HepG2 (cell line): Measurements from ENCODE around the gene DNM1. TPM values are rescaled to one million over a fixed set of nuclear protein-coding genes. Genes with fewer than 3 reads are reported as not detected.

ENCODE experiments used
- ASH2L ChIP-seq: fragments of 300-600, 200-600 bp; sonication (generic); IDR thresholded peaks from 2 replicates; pipeline ENCODE4 v1.7.0; 2017; ENCODE audit warnings: low read depth, mild to moderate bottlenecking, moderate library complexity, mixed read lengths, low read length; ENCODE audit not compliant: insufficient read length
- BHLHE40 ChIP-seq: IDR thresholded peaks from 2 replicates; pipeline ENCODE4 v1.6.1; 2011; ENCODE audit warnings: low read length, improper control_type of control experiment
- EED ChIP-seq: sonication (generic); formaldehyde crosslinking; IDR thresholded peaks from 2 replicates; pipeline ENCODE4 v1.5.0; 2020; ENCODE audit warnings: mild to moderate bottlenecking, missing genetic modification reagents
- ELF4 ChIP-seq: sonication (generic); formaldehyde crosslinking; IDR thresholded peaks from 2 replicates; pipeline ENCODE4 v1.5.0; 2020; ENCODE audit warnings: missing genetic modification reagents, mild to moderate bottlenecking, moderate library complexity, borderline replicate concordance
- HES4 ChIP-seq: sonication (generic); formaldehyde crosslinking; IDR thresholded peaks from 2 replicates; pipeline ENCODE4 v1.9.0; 2021; ENCODE audit warnings: mild to moderate bottlenecking, missing genetic modification reagents, borderline replicate concordance
- HNRNPLL ChIP-seq: fragments of 200-400 bp; formaldehyde crosslinking; IDR thresholded peaks from 2 replicates; pipeline ENCODE4 v1.6.1; 2017; ENCODE audit warnings: mild to moderate bottlenecking, low read depth, low read length; ENCODE audit not compliant: poor library complexity, severe bottlenecking
- KDM1A ChIP-seq: IDR thresholded peaks from 2 replicates; pipeline ENCODE4 v1.6.1; 2016; ENCODE audit warnings: missing compliant biosample characterization
- KMT2B ChIP-seq: IDR thresholded peaks from 2 replicates; pipeline ENCODE4 v1.6.1; 2016; ENCODE audit warnings: missing genetic modification reagents, missing compliant biosample characterization
- PAF1 ChIP-seq: IDR thresholded peaks from 2 replicates; pipeline ENCODE4 v1.6.1; 2016; ENCODE audit warnings: missing genetic modification reagents, missing compliant biosample characterization
- SIX1 ChIP-seq: sonication (generic); formaldehyde crosslinking; IDR thresholded peaks from 2 replicates; pipeline ENCODE4 v1.4.0; 2020; ENCODE audit warnings: missing genetic modification reagents, borderline replicate concordance
- SNAPC2 ChIP-seq: sonication (generic); formaldehyde crosslinking; IDR thresholded peaks from 2 replicates; pipeline ENCODE4 v1.8.1; 2022; ENCODE audit warnings: mild to moderate bottlenecking, missing genetic modification reagents
- TBX2 ChIP-seq: sonication (generic); formaldehyde crosslinking; IDR thresholded peaks from 2 replicates; pipeline ENCODE4 v1.5.0; 2020; ENCODE audit warnings: missing genetic modification reagents, mild to moderate bottlenecking, borderline replicate concordance
- TBX3 ChIP-seq: fragments of 450-650 bp; IDR thresholded peaks from 2 replicates; pipeline ENCODE4 v1.6.1; 2017; ENCODE audit warnings: antibody characterized with exemption, mild to moderate bottlenecking, inconsistent platforms, borderline replicate concordance
- ZNF121 ChIP-seq: sonication (generic); formaldehyde crosslinking; IDR thresholded peaks from 2 replicates; pipeline ENCODE4 v1.5.0; 2020; ENCODE audit warnings: mild to moderate bottlenecking, missing genetic modification reagents
- ZNF253 ChIP-seq: sonication (generic); formaldehyde crosslinking; IDR thresholded peaks from 2 replicates; pipeline ENCODE4 v1.8.0; 2022; ENCODE audit warnings: mild to moderate bottlenecking, missing genetic modification reagents, borderline replicate concordance
- ZNF468 ChIP-seq: sonication (generic); formaldehyde crosslinking; IDR thresholded peaks from 2 replicates; pipeline ENCODE4 v1.8.0; 2022; ENCODE audit warnings: mild to moderate bottlenecking, moderate library complexity, missing genetic modification reagents
- ZNF644 ChIP-seq: IDR thresholded peaks from 2 replicates; pipeline ENCODE4 v1.6.1; 2016; ENCODE audit warnings: low read depth
- ZNF781 ChIP-seq: sonication (generic); formaldehyde crosslinking; IDR thresholded peaks from 2 replicates; pipeline ENCODE4 v1.5.1; 2020; ENCODE audit warnings: borderline replicate concordance, mild to moderate bottlenecking, missing genetic modification reagents; ENCODE audit errors: not compliant biosample characterization
- ZNF891 ChIP-seq: sonication (generic); formaldehyde crosslinking; IDR thresholded peaks from 2 replicates; pipeline ENCODE4 v1.5.0; 2020; ENCODE audit warnings: mild to moderate bottlenecking, missing genetic modification reagents
- ZSCAN31 ChIP-seq: sonication (generic); formaldehyde crosslinking; IDR thresholded peaks from 2 replicates; pipeline ENCODE4 v1.5.0; 2020; ENCODE audit warnings: low read depth, mild to moderate bottlenecking, missing genetic modification reagents
- polyA plus RNA-seq, 8 experiments: library from polyadenylated mRNA; depleted of rRNA in 3 of 8; stranded (reverse) in 7 of 8; unstranded in 1 of 8; fragments of >200 nt; fragmentation: Illumina TruSeq in 4 of 8; extraction: Trizol in 4 of 8; gene quantifications; 2 replicates each; pipeline versions ENCODE4 v1.2.1 to v1.2.3, GENCODE V29; 2011 to 2016; ENCODE audit warnings: low read depth in 4 of 8, missing spikeins in 1 of 8, mixed read lengths in 1 of 8; ENCODE audit not compliant: insufficient read depth in 1 of 8
- total RNA-seq, 5 experiments: library from RNA; depleted of rRNA; stranded (reverse); fragments of >200 nt; fragmentation: Illumina TruSeq; extraction: Trizol; gene quantifications; 2 replicates each; pipeline ENCODE4 v1.2.3, GENCODE V29; 2016; ENCODE audit warnings: low read depth in 1 of 5
- TF ChIP-seq, protein P1 (sequence below): sonication (generic); formaldehyde crosslinking; IDR thresholded peaks from 2 replicates; pipeline ENCODE4 v1.8.1; 2023; ENCODE audit warnings: mild to moderate bottlenecking, missing genetic modification reagents
- TF ChIP-seq, protein P2 (sequence below): sonication (generic); formaldehyde crosslinking; IDR thresholded peaks from 2 replicates; pipeline ENCODE4 v1.4.0; 2020; ENCODE audit warnings: missing genetic modification reagents
- TF ChIP-seq, protein P3 (sequence below): sonication (generic); formaldehyde crosslinking; IDR thresholded peaks from 2 replicates; pipeline ENCODE4 v1.8.1; 2022; ENCODE audit warnings: mild to moderate bottlenecking, missing genetic modification reagents
- TF ChIP-seq, protein P4 (sequence below), 2 experiments: sonication (generic) in 1 of 2; formaldehyde crosslinking in 1 of 2; IDR thresholded peaks; 2 replicates each; pipeline versions ENCODE4 v1.4.0 to v1.6.1; 2018 to 2020; ENCODE audit warnings: missing genetic modification reagents in 2 of 2, borderline replicate concordance in 1 of 2, low read depth in 1 of 2, mild to moderate bottlenecking in 1 of 2, missing biosample characterization in 1 of 2
- TF ChIP-seq, protein P5 (sequence below): sonication (generic); formaldehyde crosslinking; IDR thresholded peaks from 2 replicates; pipeline ENCODE4 v1.8.1; 2023; ENCODE audit warnings: missing genetic modification reagents, mild to moderate bottlenecking, borderline replicate concordance

Gene DNM1
- total and polyA plus RNA-seq, 2 of the 13 experiments (the other 11 are each of a cell fraction or from before 2014, with no cell fraction given): 0.13 to 0.58 TPM

DNA sequence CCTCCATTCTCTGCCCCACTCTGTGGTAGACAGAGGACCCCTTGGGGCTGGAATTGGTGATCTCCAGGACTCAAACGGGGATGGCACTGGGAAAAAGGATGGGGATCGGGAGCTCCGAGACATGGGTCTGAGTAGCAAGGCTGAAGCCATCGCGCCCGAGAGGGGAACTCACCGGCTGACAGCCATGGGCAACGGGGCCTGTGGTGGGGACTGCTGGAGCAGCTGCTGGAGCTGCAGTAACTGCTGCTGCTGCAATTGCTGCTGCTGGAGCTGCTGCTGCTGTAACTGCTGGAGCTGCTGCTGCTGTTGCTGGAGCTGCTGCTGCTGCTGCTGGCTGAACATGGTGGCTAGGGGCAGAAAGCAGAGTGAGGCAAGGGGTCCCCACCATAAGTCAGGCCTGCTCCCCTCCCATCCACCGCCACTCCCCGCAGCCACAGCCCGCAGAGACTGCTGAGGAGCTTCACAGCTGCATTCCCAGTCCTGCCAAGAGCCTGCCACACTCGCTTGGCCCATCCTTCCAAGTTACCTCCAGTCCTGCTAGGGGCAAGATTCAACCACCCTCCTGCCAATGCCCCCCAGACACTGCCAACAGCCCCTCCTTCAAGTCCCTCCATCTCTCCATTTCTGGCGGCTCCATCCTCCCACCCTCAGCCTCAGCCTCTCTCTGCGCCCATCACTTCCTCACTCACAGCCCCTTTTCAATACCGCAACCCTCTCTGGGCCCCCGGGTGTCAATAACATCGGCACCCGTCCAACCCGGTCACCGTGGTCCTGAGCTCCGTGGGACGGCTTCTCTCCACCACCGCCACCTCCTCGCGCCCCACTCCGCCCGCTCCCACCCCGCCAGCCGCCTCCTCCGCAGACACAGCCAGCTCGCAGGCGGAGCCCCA lies 12.4 kb upstream of the DNM1 start (continued):
- TF ChIP-seq TBX3 (no peak), ZNF781 (CRISPR knock-in tag) (no peak), KMT2B (CRISPR knock-in tag) (no peak), HES4 (CRISPR knock-in tag) (no peak), SNAPC2 (CRISPR knock-in tag) (no peak), ZNF121 (CRISPR knock-in tag) (no peak), BHLHE40 (no peak), ELF4 (CRISPR knock-in tag) (no peak), SIX1 (CRISPR knock-in tag) (no peak), KDM1A (CRISPR knock-in tag) (no peak), ASH2L (no peak), EED (no peak), PAF1 (CRISPR knock-in tag) (no peak), ZNF644 (CRISPR knock-in tag) (no peak), ZNF253 (CRISPR knock-in tag) (no peak), HNRNPLL (no peak), ZNF891 (no peak), ZNF468 (CRISPR knock-in tag) (no peak), TBX2 (CRISPR knock-in tag) (0 out of 2 replicates have a peak, but pooled peaks have one; percentile 23), ZSCAN31 (CRISPR knock-in tag) (no peak)
- TF ChIP-seq, protein P1, sequence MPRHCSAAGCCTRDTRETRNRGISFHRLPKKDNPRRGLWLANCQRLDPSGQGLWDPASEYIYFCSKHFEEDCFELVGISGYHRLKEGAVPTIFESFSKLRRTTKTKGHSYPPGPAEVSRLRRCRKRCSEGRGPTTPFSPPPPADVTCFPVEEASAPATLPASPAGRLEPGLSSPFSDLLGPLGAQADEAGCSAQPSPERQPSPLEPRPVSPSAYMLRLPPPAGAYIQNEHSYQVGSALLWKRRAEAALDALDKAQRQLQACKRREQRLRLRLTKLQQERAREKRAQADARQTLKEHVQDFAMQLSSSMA (CRISPR knock-in tag): no peak
- TF ChIP-seq, protein P2, sequence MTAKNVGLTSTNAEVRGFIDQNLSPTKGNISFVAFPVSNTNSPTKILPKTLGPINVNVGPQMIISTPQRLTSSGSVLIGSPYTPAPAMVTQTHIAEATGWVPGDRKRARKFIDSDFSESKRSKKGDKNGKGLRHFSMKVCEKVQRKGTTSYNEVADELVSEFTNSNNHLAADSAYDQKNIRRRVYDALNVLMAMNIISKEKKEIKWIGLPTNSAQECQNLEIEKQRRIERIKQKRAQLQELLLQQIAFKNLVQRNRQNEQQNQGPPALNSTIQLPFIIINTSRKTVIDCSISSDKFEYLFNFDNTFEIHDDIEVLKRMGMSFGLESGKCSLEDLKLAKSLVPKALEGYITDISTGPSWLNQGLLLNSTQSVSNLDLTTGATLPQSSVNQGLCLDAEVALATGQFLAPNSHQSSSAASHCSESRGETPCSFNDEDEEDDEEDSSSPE: no peak
- TF ChIP-seq, protein P3, sequence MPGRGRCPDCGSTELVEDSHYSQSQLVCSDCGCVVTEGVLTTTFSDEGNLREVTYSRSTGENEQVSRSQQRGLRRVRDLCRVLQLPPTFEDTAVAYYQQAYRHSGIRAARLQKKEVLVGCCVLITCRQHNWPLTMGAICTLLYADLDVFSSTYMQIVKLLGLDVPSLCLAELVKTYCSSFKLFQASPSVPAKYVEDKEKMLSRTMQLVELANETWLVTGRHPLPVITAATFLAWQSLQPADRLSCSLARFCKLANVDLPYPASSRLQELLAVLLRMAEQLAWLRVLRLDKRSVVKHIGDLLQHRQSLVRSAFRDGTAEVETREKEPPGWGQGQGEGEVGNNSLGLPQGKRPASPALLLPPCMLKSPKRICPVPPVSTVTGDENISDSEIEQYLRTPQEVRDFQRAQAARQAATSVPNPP: no peak
- TF ChIP-seq, protein P4, sequence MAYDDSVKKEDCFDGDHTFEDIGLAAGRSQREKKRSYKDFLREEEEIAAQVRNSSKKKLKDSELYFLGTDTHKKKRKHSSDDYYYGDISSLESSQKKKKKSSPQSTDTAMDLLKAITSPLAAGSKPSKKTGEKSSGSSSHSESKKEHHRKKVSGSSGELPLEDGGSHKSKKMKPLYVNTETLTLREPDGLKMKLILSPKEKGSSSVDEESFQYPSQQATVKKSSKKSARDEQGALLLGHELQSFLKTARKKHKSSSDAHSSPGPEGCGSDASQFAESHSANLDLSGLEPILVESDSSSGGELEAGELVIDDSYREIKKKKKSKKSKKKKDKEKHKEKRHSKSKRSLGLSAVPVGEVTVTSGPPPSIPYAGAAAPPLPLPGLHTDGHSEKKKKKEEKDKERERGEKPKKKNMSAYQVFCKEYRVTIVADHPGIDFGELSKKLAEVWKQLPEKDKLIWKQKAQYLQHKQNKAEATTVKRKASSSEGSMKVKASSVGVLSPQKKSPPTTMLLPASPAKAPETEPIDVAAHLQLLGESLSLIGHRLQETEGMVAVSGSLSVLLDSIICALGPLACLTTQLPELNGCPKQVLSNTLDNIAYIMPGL (CRISPR knock-in tag; IDR thresholded peaks at IDR 0.05; ENCODE audit: borderline replicate concordance in 1 of 2, low read depth in 1 of 2): no peak
- TF ChIP-seq, protein P5, sequence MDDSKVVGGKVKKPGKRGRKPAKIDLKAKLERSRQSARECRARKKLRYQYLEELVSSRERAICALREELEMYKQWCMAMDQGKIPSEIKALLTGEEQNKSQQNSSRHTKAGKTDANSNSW (CRISPR knock-in tag): no peak; the same call in 1 of the 2 replicates
